Left ventricle myocardium inferior (tissue), 1 donor: Measurements from ENCODE around the gene NSD1. TPM values are rescaled to one million over a fixed set of nuclear protein-coding genes. Genes with fewer than 3 reads are reported as not detected.
A peak's percentile ranks its signal among the peaks of the same experiment; 100 is the strongest.

ENCODE experiments used
- DNase-seq: peaks from one replicate; pipeline ENCODE4 v3.0.0-alpha.2; 2020
- H3K27ac ChIP-seq: fragments of 200-600 bp; replicated peaks from 2 replicates; pipeline ENCODE4 v1.8.0; 2021
- H3K27me3 ChIP-seq: fragments of 200-600 bp; 2 replicates; pipeline ENCODE4 v1.8.0; 2021; ENCODE audit warnings: low read depth
- H3K36me3 ChIP-seq: fragments of 200-600 bp; 2 replicates; pipeline ENCODE4 v1.8.0; 2021
- H3K4me1 ChIP-seq: fragments of 200-600 bp; 2 replicates; pipeline ENCODE4 v1.8.0; 2021
- H3K4me3 ChIP-seq: fragments of 200-600 bp; 2 replicates; pipeline ENCODE4 v1.8.0; 2021; ENCODE audit warnings: mild to moderate bottlenecking, moderate library complexity
- H3K9me3 ChIP-seq: fragments of 200-600 bp; replicated peaks from 2 replicates; pipeline ENCODE4 v1.8.0; 2021
- CTCF ChIP-seq: fragments of 200-600 bp; IDR thresholded peaks from 2 replicates; pipeline ENCODE4 v1.8.0; 2021; ENCODE audit warnings: antibody characterized with exemption, mild to moderate bottlenecking, borderline replicate concordance
- intact Hi-C: fragments of 100-400 bp; cut with micrococcal nuclease; formaldehyde crosslinking; loops from one replicate; pipeline ENCODE4 v1.11.0; 2022
- total RNA-seq: library from RNA; stranded (reverse); fragmentation: NEBNext Ultra II Directional; extraction: Animal tissue kit (Norgen Biotek cat#: 25700); gene quantifications from one replicate; pipeline ENCODE4 v1.2.1, GENCODE V29; 2021
- donor health status: DM: no; HTN: yes; CAD: no; lungs with severe emphysema.

The NSD1 gene
- total RNA-seq, 1 donor from 2014 or later: 40.8 TPM

GRCh38 chr5:177296581-177296980 is 163.0 kb downstream of the NSD1 start:
- DNase-seq: no peak
- Histone ChIP-seq H3K4me3 (no peak overlapping the region), H3K4me1 (peaks cover 59% of the 10 kb centered on the region), H3K27ac (peak overlapping the region; percentile 21), H3K27me3 (no peaks in the 10 kb centered on the region), H3K9me3 (no peaks in the 10 kb centered on the region), H3K36me3 (peaks cover 54% of the 10 kb centered on the region)
- intact Hi-C loops: no loop called here
- TF ChIP-seq CTCF: no peak

GRCh38 chr5:177297922-177298321 is 164.3 kb downstream of the NSD1 start:
- Histone ChIP-seq H3K36me3 (peaks cover 44% of the 10 kb centered on the region), H3K4me3 (no peak overlapping the region), H3K27ac (no peak overlapping the region), H3K9me3 (no peaks in the 10 kb centered on the region), H3K27me3 (no peaks in the 10 kb centered on the region), H3K4me1 (peaks cover 73% of the 10 kb centered on the region)
- intact Hi-C loops: no loop called here
- TF ChIP-seq CTCF: no peak
- no peak for DNase-seq

- DNase-seq: no peak
- no peaks in the 10 kb centered on the region for H3K27me3 ChIP-seq
- TF ChIP-seq CTCF: no peak
- peaks cover 26% of the 10 kb centered on the region for H3K36me3 ChIP-seq
- intact Hi-C loops: no loop called here
- H3K4me1 ChIP-seq: peaks cover 81% of the 10 kb centered on the region
- H3K9me3 ChIP-seq: no peaks in the 10 kb centered on the region
- H3K4me3 ChIP-seq: peak overlapping the region; percentile 9
- peak overlapping the region; percentile 77 for H3K27ac ChIP-seq
Measured at GRCh38 chr5:177299697-177300096, 166.1 kb downstream of the NSD1 start.

GRCh38 chr5:177300236-177300880 is 166.8 kb downstream of the NSD1 start:
- no peak for TF ChIP-seq CTCF
- H3K4me1 ChIP-seq: peaks cover 81% of the 10 kb centered on the region
- intact Hi-C loops: no loop called here
- H3K27ac ChIP-seq: peak overlapping the region; percentile 77
- H3K27me3 ChIP-seq: no peaks in the 10 kb centered on the region
- no peaks in the 10 kb centered on the region for H3K9me3 ChIP-seq
- peak; percentile 48 for DNase-seq
- H3K36me3 ChIP-seq: peaks cover 25% of the 10 kb centered on the region
- H3K4me3 ChIP-seq: peak overlapping the region; percentile 9

GRCh38 chr5:177300951-177301350 is 167.4 kb downstream of the NSD1 start:
- no peak for TF ChIP-seq CTCF
- intact Hi-C loops: no loop called here
- H3K9me3 ChIP-seq: no peaks in the 10 kb centered on the region
- no peak for DNase-seq
- peaks cover 78% of the 10 kb centered on the region for H3K4me1 ChIP-seq
- no peaks in the 10 kb centered on the region for H3K27me3 ChIP-seq
- H3K27ac ChIP-seq: peak overlapping the region; percentile 77
- peaks cover 25% of the 10 kb centered on the region for H3K36me3 ChIP-seq
- H3K4me3 ChIP-seq: no peak overlapping the region
